K562 (cell line): ENCODE results near the gene IL18RAP. TPM values are rescaled to one million over a fixed set of nuclear protein-coding genes. Genes with fewer than 3 reads are reported as not detected.

ENCODE experiments used
- ATAC-seq: fragments of 200-7000 bp; cut with Tn5 transposase; 3 replicates; pipeline ENCODE4 v1.9.1; 2020; ENCODE audit warnings: moderate library complexity
- BruUV-seq: library from RNA; stranded (reverse); fragments of 400-500 nt; replicated peaks from 2 replicates; lab custom pipeline; 2021; lab: Mats Ljungman, UMichigan
- CTCF ChIA-PET: fragments of 300-600 bp; formaldehyde crosslinking; extraction: SDS; loops from one replicate; lab custom pipeline; 2021; ENCODE audit warnings: low intra/inter-chr PET ratio; lab: Yijun Ruan, JAX
- POLR2A ChIA-PET: fragments of 300-600, 350-650 bp; sonication (Branson Sonifier 250); formaldehyde crosslinking; extraction: SDS; loops from one replicate; lab custom pipeline; 2021; ENCODE audit warnings: antibody characterized with exemption, inconsistent platforms; lab: Yijun Ruan, JAX
- DNase-seq, 4 experiments: peaks; one replicate each; pipeline versions ENCODE4 v3.0.0 to v3.0.0-alpha.2; 2011 to 2018; ENCODE audit warnings: low spot score in 3 of 4, mixed read lengths in 3 of 4; ENCODE audit errors: extremely low read depth in 1 of 4
- FAIRE-seq: peaks from 2 replicates; lab custom pipeline; 2011; peaks lifted over from hg19 to GRCh38; lab: Jason Lieb, UNC
- H2AFZ ChIP-seq: 2 replicates; pipeline ENCODE4 v1.6.0; 2011; ENCODE audit warnings: low read depth, low read length, control low read depth, inconsistent platforms
- H3K27ac ChIP-seq: fragments of 200-600 bp; 3 replicates; pipeline ENCODE4 v1.8.0; 2011; ENCODE audit warnings: low read depth, mild to moderate bottlenecking, control low read depth, inconsistent platforms, low read length, moderate library complexity, mixed read lengths; ENCODE audit errors: extremely low read depth
- H3K27me3 ChIP-seq, 2 experiments: fragments of 300-600 bp in 1 of 2; 2 replicates in 1 of 2; 3 replicates in 1 of 2; pipeline versions ENCODE4 v1.6.0 to v1.8.0; 2011; ENCODE audit warnings: inconsistent platforms in 2 of 2, low read length in 2 of 2, mild to moderate bottlenecking in 1 of 2, mixed read lengths in 1 of 2, moderate library complexity in 1 of 2; ENCODE audit not compliant: control insufficient read depth in 2 of 2, insufficient read depth in 2 of 2
- H3K36me3 ChIP-seq: fragments of 300-600 bp; 3 replicates; pipeline ENCODE4 v1.8.0; 2011; ENCODE audit warnings: mild to moderate bottlenecking, low read length, inconsistent platforms; ENCODE audit not compliant: control insufficient read depth, insufficient read depth
- H3K4me1 ChIP-seq, 2 experiments: fragments of 200-600 bp in 1 of 2; replicated peaks in 1 of 2; 2 replicates in 1 of 2; 3 replicates in 1 of 2; pipeline versions ENCODE4 v1.5.1 to v1.8.0; 2011; ENCODE audit warnings: inconsistent platforms in 2 of 2, low read length in 2 of 2, mild to moderate bottlenecking in 1 of 2, mixed read lengths in 1 of 2, moderate library complexity in 1 of 2; ENCODE audit not compliant: control insufficient read depth in 2 of 2, insufficient read depth in 2 of 2
- H3K4me2 ChIP-seq: 2 replicates; pipeline ENCODE4 v1.6.1; 2011; ENCODE audit warnings: low read length, control low read depth, inconsistent platforms, mixed read lengths; ENCODE audit not compliant: insufficient read depth
- H3K4me3 ChIP-seq: fragments of 200-600 bp; sonication (generic), shearing (Covaris generic); 2 replicates; pipeline ENCODE4 v1.5.1; 2016; ENCODE audit warnings: control low read depth, inconsistent platforms
- H3K79me2 ChIP-seq: fragments of 200-600 bp; 3 replicates; pipeline ENCODE4 v1.8.0; 2011; ENCODE audit warnings: low read length, inconsistent platforms; ENCODE audit not compliant: control insufficient read depth, insufficient read depth
- H3K9ac ChIP-seq, 2 experiments: 2 replicates each; pipeline versions ENCODE4 v1.6.0 to v1.6.1; 2011; ENCODE audit warnings: low read depth in 2 of 2, low read length in 2 of 2, control low read depth in 1 of 2, inconsistent platforms in 1 of 2, mild to moderate bottlenecking in 1 of 2, mixed read lengths in 1 of 2; ENCODE audit not compliant: insufficient read depth in 1 of 2
- H3K9me1 ChIP-seq: one replicate; pipeline ENCODE4 v1.6.0; 2011; ENCODE audit warnings: inconsistent platforms, mild to moderate bottlenecking, low read length, moderate library complexity; ENCODE audit not compliant: control insufficient read depth, insufficient read depth
- H3K9me3 ChIP-seq: replicated peaks from 2 replicates; pipeline ENCODE4 v1.5.1; 2011; ENCODE audit warnings: low read depth, low read length, inconsistent platforms; ENCODE audit not compliant: control insufficient read depth, insufficient read depth
- H4K20me1 ChIP-seq: replicated peaks from 2 replicates; pipeline ENCODE4 v1.6.1; 2011; ENCODE audit warnings: low read length, inconsistent platforms, mixed read lengths; ENCODE audit not compliant: control insufficient read depth, insufficient read depth
- CREM ChIP-seq: IDR thresholded peaks from 2 replicates; pipeline ENCODE4 v1.6.1; 2014; ENCODE audit warnings: antibody characterized with exemption, low read depth
- MEF2D ChIP-seq: conservative IDR thresholded peaks from 2 replicates; pipeline ENCODE4 v1.6.1; 2016; ENCODE audit warnings: low read depth, missing genetic modification characterization, missing compliant biosample characterization
- ZBED1 ChIP-seq: IDR thresholded peaks from 2 replicates; pipeline ENCODE4 v1.6.1; 2014
- ZSCAN32 ChIP-seq: fragments of 450-650 bp; formaldehyde crosslinking; IDR thresholded peaks from 2 replicates; pipeline ENCODE4 v1.4.0; 2020; ENCODE audit warnings: mild to moderate bottlenecking, moderate library complexity
- WGBS: fragments of 100-300 bp; shearing (Covaris generic); methylation state at CpG from one replicate; pipeline ENCODE4 v1.1.6; 2016; ENCODE audit warnings: low coverage, mixed read lengths; ENCODE audit not compliant: insufficient coverage; ENCODE audit errors: missing lambda C conversion rate; 5-methylcytosine and 5-hydroxymethylcytosine counted together
- in situ Hi-C: fragments of 300-500 bp; cut with MboI; formaldehyde crosslinking; loops from 4 replicates; pipeline ENCODE4 v1.15.0; 2018; ENCODE audit warnings: inconsistent platforms, mixed read lengths
- intact Hi-C: fragments of 100-400 bp; cut with micrococcal nuclease; formaldehyde crosslinking; loops from 2 replicates; pipeline ENCODE4 v1.14.2; 2022
- polyA plus RNA-seq, 8 experiments: library from polyadenylated mRNA; depleted of rRNA in 4 of 8; stranded (reverse) in 5 of 8; unstranded in 3 of 8; fragments of >200 nt; fragmentation: Nextera tagmentation in 2 of 8; fragmentation: Illumina TruSeq in 1 of 8; extraction: Ambion mirVana in 2 of 8; extraction: Trizol in 1 of 8; gene quantifications; 2 replicates each; pipeline versions ENCODE4 v1.2.1 to v1.2.3, GENCODE V29; 2011 to 2014; ENCODE audit warnings: inconsistent platforms in 1 of 8, missing spikeins in 1 of 8
- total RNA-seq, 7 experiments: library from RNA; depleted of rRNA in 6 of 7; stranded (reverse); fragments of >200 nt in 6 of 7; fragmentation: Illumina TruSeq in 2 of 7; extraction: Trizol in 2 of 7; gene quantifications; 2 replicates each; pipeline versions ENCODE4 v1.2.1 to v1.2.3, GENCODE V29; 2011 to 2021; ENCODE audit warnings: low replicate concordance in 1 of 7
- TF ChIP-seq, protein P1 (sequence below): fragments of 250-450 bp; sonication (Bioruptor Pico); IDR thresholded peaks from 2 replicates; pipeline ENCODE4 v1.4.0; 2020; ENCODE audit warnings: mild to moderate bottlenecking, moderate library complexity
- TF ChIP-seq, protein P2 (sequence below): fragments of 250-450 bp; sonication (Bioruptor Pico); IDR thresholded peaks from 2 replicates; pipeline ENCODE4 v1.4.0; 2020; ENCODE audit warnings: mild to moderate bottlenecking
- TF ChIP-seq, protein P3 (sequence below), 2 experiments: fragments of 450-650 bp in 1 of 2; IDR thresholded peaks; 2 replicates each; pipeline ENCODE4 v1.6.1; 2011 to 2017; ENCODE audit warnings: low read depth in 2 of 2, antibody characterized with exemption in 1 of 2, borderline replicate concordance in 1 of 2, low read length in 1 of 2, mild to moderate bottlenecking in 1 of 2, mixed read lengths in 1 of 2; ENCODE audit not compliant: control insufficient read depth in 1 of 2

Gene IL18RAP
- total and polyA plus RNA-seq, 9 of the 15 experiments (the other 6 are each of a cell fraction or from before 2014, with no cell fraction given): 1.1 to 20.5 (median 5.8) TPM

DNA sequence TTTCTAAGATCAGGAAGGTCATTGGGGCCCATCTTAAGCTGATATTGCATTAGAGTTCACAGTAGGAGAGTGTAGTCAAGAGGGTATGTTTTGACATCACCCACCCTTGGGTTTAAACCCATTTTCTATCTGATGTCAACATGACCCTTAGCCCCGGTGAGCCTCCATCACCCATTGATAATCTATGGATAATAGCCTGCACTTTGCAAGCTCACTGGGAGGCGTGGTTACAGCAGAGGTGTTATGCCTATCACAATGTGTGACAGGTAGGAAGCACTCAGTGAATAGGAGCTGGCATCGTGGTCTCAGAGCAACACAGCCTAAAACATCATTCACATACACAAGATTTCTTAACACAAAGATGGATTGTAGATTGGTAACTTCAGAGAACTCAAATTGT, 21.3 kb downstream of the IL18RAP start:
- FAIRE-seq: no peak
- H3K36me3 ChIP-seq: no peaks in the 10 kb centered on the region
- BruUV-seq: no TSS peak
- no peak overlapping the region for H3K9ac ChIP-seq
- no peak for ATAC-seq
- H3K4me1 ChIP-seq: peaks cover 2 to 8% of the 10 kb centered on the region in 2 experiments; a peak in 2 of 5 replicates
- no peak for DNase-seq
- no peak overlapping the region for H2AFZ ChIP-seq
- no peaks in the 10 kb centered on the region for H3K9me3 ChIP-seq
- H3K4me2 ChIP-seq: no peak overlapping the region
- intact Hi-C loops (loop anchor here (5.0 kb wide), 1 partner anchor 437 kb away; no protein-coding TSS in a partner anchor), in situ Hi-C loops (loop anchor here (5.0 kb wide), 2 partner anchors 192 to 422 kb away; no protein-coding TSS in a partner anchor)
- CTCF ChIA-PET: interaction anchor here (1.7 to 1.9 kb wide), 2 partner anchors 88 to 198 kb away, joined by 8 to 13 read pairs; partner anchors contain the start of gene IL18R1
- H3K4me3 ChIP-seq: no peak overlapping the region
- H3K27ac ChIP-seq: no peak overlapping the region
- no peaks in the 10 kb centered on the region for H3K27me3 ChIP-seq
- H3K9me1 ChIP-seq: no peaks in the 10 kb centered on the region
- H3K79me2 ChIP-seq: no peaks in the 10 kb centered on the region
- WGBS: 29% methylated on average over 3 of the region's 3 CpGs
- POLR2A ChIA-PET: interaction anchor here (1.7 kb wide), 1 partner anchor 24 kb away, joined by 3 read pairs; no protein-coding TSS in a partner anchor
- no peaks in the 10 kb centered on the region for H4K20me1 ChIP-seq
- TF ChIP-seq ZSCAN32 (CRISPR knock-in tag) (no peak), MEF2D (tag) (no peak), ZBED1 (no peak), CREM (no peak)
- TF ChIP-seq, protein P1, sequence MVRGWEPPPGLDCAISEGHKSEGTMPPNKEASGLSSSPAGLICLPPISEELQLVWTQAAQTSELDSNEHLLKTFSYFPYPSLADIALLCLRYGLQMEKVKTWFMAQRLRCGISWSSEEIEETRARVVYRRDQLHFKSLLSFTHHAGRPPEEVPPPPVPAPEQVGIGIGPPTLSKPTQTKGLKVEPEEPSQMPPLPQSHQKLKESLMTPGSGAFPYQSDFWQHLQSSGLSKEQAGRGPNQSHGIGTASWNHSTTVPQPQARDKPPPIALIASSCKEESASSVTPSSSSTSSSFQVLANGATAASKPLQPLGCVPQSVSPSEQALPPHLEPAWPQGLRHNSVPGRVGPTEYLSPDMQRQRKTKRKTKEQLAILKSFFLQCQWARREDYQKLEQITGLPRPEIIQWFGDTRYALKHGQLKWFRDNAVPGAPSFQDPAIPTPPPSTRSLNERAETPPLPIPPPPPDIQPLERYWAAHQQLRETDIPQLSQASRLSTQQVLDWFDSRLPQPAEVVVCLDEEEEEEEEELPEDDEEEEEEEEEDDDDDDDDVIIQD: no peak
- TF ChIP-seq, protein P2, sequence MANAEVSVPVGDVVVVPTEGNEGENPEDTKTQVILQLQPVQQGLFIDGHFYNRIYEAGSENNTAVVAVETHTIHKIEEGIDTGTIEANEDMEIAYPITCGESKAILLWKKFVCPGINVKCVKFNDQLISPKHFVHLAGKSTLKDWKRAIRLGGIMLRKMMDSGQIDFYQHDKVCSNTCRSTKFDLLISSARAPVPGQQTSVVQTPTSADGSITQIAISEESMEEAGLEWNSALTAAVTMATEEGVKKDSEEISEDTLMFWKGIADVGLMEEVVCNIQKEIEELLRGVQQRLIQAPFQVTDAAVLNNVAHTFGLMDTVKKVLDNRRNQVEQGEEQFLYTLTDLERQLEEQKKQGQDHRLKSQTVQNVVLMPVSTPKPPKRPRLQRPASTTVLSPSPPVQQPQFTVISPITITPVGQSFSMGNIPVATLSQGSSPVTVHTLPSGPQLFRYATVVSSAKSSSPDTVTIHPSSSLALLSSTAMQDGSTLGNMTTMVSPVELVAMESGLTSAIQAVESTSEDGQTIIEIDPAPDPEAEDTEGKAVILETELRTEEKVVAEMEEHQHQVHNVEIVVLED (CRISPR knock-in tag): no peak
- TF ChIP-seq, protein P3, sequence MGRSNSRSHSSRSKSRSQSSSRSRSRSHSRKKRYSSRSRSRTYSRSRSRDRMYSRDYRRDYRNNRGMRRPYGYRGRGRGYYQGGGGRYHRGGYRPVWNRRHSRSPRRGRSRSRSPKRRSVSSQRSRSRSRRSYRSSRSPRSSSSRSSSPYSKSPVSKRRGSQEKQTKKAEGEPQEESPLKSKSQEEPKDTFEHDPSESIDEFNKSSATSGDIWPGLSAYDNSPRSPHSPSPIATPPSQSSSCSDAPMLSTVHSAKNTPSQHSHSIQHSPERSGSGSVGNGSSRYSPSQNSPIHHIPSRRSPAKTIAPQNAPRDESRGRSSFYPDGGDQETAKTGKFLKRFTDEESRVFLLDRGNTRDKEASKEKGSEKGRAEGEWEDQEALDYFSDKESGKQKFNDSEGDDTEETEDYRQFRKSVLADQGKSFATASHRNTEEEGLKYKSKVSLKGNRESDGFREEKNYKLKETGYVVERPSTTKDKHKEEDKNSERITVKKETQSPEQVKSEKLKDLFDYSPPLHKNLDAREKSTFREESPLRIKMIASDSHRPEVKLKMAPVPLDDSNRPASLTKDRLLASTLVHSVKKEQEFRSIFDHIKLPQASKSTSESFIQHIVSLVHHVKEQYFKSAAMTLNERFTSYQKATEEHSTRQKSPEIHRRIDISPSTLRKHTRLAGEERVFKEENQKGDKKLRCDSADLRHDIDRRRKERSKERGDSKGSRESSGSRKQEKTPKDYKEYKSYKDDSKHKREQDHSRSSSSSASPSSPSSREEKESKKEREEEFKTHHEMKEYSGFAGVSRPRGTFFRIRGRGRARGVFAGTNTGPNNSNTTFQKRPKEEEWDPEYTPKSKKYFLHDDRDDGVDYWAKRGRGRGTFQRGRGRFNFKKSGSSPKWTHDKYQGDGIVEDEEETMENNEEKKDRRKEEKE (IDR thresholded peaks at IDR 0.05; ENCODE audit: borderline replicate concordance in 1 of 2, control insufficient read depth in 1 of 2, low read depth in 2 of 2, low read length in 1 of 2): no peak
